NCI-H1417 treated with DMSO at 0.1 percent for 48 hours (cell line): ENCODE results near the gene LPAR5.
"Not testable (repeated sequence)": the region's sequence is repeated elsewhere in the genome, so short reads cannot be mapped to it uniquely, and the experiment has no call there.

ENCODE experiments used
- DNase-seq: peaks from one replicate; lab custom pipeline; 2025; lab: John Stamatoyannopoulos, UW

LPAR5 gene

DNA sequence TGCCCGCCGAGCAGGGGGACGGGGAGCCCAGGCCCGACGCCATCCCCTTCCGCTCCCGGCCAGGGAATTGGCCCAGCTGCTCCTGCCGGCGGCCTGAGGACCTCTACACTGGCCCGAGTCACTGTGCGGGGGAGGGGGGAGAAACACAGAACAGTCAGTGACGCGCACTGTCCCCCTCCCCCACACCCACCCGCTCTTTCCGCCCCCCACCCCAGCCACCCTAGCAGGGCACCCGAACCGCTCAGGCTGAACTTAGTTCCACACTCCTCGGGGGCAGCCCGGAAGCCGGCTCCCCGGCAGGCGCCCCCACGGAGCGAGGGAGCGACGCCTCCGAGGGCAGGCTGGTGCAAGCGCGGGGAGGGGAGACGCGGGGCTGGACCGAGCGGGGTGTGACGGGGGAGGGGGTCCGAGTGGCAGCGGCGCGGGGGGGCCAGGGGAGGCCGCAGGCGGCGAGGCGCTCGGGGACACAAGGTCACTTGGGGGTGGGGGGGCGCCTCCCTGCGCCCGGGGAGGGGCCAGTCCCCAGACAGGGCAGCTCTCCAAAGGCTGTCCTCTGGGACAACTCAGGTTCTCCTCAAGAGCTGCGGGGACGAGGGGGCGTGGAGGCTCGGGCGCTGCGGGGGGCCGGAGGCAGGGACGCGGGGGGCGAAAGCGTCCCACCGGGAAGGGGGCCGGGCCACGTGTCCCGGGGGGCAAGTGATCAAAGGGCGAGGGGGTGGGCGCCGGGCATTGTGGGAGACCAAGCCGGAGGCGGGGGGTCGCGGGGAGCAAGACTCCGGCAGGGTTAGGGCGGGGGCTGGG lies 29.2 kb downstream of the LPAR5 start:
- DNase-seq = no peak

DNA sequence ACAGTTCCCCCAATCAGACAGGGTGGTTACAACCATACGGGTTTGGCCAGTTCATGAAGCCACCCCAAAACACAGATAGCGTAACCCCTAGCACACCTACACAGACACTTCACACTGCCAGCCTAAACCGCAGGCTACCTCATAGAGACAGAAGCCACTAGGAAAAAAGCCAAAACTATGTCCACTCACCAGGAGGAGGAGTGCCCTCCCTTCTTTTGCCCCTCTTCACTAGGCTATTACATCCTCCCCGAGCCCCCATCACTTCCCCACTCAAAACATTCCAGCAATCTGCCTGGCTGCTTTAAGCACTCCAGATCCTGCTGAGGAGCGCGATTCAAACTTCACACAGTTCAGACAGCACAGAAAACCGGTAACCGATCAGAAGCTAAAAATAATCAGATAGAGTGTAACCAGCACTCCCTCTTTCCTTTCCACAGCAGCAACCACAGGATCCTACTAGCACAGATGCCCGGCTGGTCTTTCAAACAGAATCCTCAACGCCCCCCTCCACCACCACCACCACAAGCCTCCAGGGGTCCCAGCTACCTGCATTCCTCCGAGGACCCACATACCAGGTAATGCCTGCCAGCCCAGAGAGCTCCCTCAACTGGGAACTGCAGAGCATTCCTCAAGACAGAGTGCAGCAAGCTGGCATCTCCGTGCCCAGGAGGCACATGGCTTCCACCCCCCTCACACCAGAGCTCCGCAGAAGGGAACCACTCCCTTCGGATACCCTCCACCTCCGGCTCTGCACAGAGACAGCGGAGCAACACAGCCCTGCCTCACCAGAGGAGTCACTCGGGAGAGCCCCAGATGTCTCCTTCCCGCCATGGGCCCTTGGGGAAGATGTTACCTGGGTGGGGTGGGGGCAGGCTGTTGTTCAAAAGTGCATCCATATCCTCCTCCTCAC lies 30.1 kb downstream of the LPAR5 start:
- DNase-seq = no peak

DNA sequence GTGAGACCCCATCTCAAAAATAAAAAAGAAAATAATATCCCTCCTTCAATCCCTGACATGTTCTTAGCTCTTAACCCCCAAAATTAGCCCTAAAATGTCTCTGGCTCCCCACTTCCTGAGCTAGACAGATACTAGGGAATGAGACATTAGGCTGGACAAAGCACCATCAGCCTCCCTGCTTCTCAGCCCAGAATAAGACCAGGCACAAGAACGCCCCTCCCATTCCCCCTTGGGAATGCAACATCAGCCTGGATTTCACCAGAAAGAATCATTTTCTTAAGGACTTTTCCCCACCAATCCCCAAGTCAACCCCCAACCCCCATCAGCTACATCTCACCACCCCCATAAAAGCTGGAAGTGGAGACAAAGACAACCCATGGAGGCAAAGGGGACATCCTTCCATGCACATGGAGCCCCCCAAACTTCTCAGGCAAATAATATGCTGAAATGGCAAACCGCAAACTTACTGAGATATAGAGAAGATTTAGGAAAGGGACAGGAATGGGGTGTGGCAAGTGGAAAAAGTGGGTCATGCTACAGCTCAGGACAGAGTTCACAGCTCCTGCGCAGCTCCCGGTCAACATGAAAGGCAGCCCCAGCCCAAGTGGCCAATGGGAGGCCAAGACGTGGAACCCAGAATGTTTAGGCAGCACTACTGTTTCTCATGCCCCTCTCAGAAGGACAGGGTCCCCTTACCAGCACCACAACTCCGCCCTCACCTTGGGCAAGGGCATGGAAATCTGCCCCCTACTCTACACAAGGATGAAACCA lies 31.3 kb downstream of the LPAR5 start:
- no peak for DNase-seq

DNA sequence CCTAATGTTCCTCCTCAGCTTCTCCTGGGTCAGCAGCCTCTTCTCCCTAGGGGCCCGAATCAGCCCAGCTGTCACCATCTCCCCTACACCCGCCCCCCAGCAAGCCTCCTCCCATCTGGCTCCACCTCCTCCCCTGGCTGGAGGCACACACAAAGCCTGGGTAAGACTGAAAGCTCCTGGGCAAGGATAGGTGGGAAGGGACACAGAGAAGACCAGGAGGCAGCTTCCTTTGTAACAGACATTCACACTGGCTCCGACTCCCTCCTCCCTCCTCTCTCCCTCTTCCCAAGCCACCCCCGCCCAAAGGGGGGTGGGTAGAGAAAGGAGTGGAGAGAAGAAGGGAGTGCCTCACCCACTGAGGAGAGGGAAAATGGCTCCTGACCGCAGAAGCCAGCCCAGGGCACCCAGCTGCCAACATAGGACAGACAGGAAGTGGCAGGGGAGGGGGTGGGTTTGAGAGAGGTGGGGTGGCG lies 32.6 kb downstream of the LPAR5 start:
- DNase-seq = no peak

DNA sequence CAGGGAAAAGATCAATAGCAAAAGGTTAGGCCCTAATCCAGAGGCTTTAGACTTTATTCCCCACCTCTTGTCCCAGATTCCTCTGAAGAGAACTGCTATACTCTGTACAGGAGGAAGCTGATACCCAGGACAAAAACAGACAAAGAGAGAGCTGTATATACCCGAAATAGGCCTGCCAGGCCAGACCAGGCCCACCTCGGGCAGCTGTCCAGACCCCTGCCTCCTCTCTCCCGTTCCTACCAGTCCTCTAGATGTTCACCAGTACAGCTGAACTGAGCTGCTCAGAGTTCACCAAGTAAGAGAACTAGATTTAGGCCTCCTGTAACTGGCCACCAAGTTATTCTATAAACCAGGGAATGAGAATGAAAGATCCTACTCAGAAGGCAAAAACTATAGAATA lies 33.2 kb downstream of the LPAR5 start:
- DNase-seq = no peak

DNA sequence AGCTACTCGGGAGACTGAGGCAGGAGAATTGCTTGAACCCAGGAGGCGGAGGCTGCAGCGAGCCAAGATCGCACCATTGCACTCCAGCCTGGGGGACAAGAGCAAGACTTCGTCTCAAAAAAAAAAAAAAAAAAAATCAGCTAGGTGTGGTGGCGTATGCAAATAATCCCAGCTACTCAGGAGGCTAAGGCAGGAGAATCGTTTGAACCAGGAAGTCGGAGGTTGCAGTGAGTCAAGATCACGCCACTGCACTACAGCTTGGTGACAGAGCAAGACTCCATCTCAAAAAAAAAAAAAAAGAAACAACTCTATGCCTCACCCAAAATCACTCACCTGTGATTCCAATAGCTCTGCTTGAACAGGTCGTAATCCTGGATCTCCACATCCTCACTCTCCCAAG lies 40.1 kb downstream of the LPAR5 start:
- DNase-seq = not testable (repeated sequence)

DNA sequence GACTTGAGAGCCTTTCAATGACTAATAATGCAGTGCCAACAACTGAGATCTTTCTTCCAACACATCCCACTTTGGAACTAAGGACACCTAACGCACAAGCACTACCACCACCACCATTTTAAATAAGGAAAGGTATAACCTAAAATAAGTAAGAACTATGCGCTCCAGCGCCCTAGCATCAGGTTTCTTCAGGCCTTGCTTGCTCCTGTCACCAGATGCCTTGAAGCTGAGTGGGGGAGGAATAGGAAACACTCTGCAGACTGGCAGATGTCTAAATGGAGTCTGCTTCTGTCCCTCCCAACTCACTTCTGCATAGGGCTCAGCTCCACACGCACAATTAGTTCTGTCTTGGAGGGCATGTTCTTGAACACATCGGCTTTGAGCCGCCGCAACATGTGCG lies 43.7 kb downstream of the LPAR5 start:
- no peak for DNase-seq

DNA sequence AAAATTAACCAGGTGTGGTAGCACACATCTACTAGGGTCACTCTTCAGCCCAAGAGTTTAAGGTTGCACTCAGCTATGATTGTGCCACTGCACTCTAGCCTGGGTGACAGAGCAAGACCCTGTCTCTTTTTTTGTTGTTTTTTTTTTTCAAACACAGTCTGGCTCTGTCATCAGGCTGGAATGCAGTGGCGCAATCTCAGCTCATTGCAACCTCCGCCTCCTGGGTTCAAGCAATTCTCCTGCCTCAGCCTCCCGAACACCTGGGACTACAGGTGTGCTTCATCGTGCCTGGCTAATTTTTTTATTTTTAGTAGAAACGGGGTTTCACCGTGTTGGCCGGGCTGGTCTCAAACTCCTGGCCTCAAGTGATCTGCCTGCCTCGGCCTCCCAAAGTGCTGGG lies 49.2 kb downstream of the LPAR5 start:
- not testable (repeated sequence) for DNase-seq

DNA sequence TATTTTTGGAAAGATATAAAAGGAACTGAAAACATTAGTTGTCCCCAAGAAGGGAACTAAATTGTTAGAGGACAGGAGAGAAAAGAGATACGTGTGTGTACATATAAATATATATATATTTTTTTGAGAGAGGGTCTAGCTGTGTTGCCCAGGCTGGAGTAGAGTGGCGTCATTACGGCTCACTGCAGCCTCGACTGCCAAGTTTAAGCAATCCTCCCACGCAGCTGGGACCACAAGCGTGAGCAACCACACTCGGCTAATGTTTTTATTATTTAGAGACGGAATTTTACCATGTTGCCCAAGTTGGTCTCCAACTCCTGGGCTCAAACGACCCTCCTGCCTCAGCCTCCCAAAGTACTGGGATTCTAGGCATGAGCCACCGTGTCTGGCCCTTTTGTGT lies 51.5 kb downstream of the LPAR5 start:
- DNase-seq = no peak

DNA sequence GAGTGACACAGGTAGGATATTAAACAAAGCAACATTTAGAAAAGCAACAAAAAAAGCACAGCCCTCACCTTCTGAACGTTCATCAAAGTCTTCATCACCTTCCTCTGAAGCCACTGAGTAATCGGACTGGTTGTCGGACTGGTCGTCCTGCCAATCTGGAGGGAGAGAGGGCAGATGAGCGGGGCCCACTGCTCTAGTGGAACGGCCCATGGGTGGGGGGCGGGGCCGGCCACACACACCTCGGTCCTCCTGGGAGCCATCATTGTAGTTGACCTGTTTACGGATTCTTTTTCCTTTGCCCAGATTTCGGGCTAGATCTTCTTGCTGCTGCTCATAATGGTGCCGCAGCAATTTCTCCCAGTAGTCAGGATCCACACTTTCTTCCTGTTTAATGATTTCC lies 52.8 kb downstream of the LPAR5 start:
- DNase-seq = no peak

DNA sequence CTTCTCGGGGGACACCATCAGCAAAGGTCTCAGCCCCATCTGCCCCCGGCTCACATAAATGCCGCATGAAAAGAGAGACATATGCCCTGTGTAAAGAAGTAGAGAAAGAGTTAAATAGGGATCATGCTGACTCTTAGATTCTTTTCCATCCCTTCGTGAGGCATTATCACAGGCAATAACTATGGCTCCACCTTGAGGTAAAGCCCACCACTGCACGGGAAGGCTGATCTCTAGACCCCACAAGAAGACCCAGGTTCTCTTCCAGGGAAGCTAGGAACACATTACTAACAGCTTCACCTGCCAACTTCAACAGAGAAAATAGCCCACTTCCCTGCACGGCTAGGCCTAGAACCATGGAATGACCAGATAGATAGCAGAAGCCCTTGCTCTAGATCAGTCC lies 53.6 kb downstream of the LPAR5 start:
- DNase-seq = no peak

DNA sequence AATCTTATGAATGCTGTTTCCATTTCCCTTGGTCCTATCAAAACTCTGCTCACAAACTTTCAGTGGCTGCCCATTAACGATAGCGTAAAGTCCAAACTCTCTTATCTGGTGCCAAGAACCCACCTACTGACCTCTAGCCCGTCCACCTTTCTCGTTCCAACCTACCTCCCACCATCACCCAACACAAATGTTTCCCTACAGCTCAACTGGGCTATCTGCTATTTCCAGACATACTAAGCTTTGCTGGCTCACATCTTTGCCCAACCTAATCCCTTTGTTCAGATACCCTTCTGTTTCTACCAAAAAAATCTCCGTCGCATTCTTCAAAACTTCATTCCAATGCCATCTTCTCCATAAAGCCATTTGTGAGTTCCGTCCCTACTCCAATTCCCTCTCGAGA lies 60.1 kb downstream of the LPAR5 start:
- DNase-seq = no peak

DNA sequence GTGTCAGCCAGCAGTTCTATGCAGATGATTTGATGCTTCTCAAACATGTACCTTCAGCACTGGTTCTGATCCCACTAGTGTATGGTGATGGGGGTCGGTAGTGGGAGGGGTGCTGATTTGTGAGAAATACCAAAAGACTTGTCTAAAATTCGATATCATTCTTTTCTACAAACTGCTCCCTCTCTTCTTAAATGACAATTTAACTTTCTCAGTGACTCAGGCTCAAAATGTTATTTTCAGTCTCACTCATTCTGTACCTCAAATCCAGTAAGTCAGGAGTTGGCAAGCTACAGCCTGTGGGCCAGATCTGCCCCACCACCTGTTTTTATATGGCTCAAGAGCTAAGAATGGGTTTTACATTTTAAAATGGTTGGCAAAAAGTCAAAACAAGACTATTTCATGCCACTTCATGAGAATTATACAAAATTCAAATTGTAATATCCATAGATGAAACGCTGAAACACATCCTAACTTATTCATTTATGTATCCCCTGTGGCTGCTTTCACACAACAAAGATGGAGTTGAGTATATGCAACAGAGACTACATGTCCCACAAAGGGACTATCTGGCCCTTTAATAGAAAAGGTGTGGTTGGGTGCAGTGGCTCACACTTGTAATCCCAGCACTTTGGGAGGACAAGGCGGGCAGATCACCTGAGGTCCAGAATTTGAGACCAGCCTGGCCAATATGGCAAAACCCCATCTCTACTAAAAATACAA lies 61.0 kb downstream of the LPAR5 start:
- no peak for DNase-seq

DNA sequence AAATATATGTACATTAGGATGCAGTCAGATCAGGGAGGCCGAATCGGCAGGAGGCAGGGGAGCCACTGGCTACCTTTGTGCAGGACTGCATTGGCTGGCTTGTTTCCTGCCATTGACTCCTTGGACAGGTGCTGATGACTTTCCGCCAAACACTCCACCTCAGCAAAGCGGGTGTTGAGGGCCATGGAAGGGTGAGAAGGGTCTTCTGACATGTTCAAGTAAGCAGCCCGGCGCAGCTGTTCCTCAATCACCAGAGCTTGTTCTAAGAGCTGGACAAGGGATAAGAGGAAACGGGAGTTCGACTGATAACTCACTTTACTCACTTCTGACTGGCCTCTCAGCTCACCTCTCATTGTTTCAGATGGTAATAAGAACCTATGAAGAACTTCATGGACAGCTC lies 62.8 kb downstream of the LPAR5 start:
- DNase-seq = no peak

DNA sequence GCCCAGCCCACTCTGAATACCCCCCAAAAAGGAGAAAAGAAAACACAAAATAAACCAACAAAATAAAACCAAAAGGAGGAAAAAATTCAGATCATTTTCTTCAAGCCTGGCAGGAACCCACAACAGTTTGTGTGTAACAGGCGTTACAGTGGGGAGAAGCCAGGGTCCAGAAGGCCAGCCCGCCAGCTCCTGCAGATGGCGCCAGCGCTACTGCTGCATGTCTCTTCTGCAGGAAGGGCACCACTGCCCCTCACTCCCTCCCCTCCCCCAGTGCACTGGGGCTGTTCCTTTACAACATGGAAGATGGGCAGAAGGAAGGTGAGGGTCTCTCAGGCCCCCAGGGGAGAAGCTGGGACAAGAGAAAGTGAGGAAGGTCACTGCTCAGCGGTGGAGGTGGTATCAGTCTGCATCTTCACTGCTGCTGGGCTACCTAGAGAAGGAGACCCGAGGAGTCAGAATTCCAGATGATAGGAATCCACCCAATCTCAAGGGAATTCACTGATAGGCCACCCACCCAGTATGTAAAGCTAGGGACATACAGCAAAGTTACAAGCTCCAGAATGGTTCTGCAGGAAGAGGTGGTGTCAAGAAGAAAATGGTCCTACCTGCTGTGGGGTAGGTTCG lies 65.4 kb downstream of the LPAR5 start:
- no peak for DNase-seq

DNA sequence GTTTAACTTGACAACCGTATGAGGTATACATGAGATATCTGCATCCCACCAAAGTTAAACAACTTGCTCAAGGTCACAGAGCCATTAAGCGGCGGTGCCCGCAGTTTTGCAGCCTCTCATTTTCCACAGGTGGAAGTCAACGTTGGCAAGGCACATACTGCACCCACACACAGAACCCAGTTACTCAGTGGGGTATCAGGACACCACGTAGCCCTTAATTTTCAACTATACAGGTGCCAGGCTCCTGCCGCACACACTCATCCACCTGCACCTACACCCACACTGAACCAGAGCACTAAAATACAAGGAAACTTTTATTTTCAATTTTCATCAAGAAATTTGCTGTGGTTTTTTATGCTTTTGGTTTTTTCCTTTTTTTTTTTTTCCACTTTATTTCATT lies 66.0 kb downstream of the LPAR5 start:
- no peak for DNase-seq

DNA sequence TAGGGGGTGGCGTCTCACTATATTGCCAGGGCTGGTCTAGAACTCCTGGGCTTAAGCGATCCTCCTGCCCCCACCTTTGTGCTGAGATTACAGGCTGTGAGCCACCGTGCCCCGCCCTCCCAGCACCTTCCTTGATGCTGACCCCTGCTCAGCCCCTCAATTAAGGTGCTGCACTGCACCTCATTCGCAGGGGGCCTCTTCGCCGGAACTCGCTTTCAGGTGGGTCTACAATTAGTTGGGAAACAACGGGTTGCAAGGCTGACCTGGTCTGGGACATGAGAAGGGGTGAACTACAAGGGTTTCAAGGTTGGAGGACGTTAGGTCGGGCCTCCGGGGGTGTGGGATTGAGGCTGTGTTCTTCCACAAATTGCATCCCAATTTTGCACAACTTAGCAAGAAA lies 66.4 kb downstream of the LPAR5 start:
- DNase-seq = no peak
